Transverse colon (tissue), 4 donors: ENCODE data around the gene MFSD8. TPM values are rescaled to one million over a fixed set of nuclear protein-coding genes. Genes with fewer than 3 reads are reported as not detected.
"Not testable (repeated sequence)": the region's sequence is repeated elsewhere in the genome, so short reads cannot be mapped to it uniquely, and the experiment has no call there.

Experiments
- DNase-seq: peaks from one replicate; pipeline ENCODE4 v3.0.0-alpha.2; 2019
- H3K27ac ChIP-seq, 4 donors: fragments of 200-600 bp; sonication (generic); 2 replicates each; pipeline ENCODE4 v1.5.1; 2016 to 2018; ENCODE audit warnings: inconsistent platforms in 4 of 4
- H3K27me3 ChIP-seq: fragments of 200-600 bp; sonication (generic); 2 replicates; pipeline ENCODE4 v1.5.1; 2017; ENCODE audit warnings: inconsistent platforms
- H3K36me3 ChIP-seq, 4 donors: fragments of 200-600 bp; sonication (generic); 2 replicates each; pipeline ENCODE4 v1.5.1; 2017 to 2019; ENCODE audit warnings: inconsistent platforms in 4 of 4
- H3K4me1 ChIP-seq, 4 donors: fragments of 200-600 bp; sonication (generic); 2 replicates each; pipeline ENCODE4 v1.5.1; 2017 to 2020; ENCODE audit warnings: inconsistent platforms in 4 of 4
- H3K4me3 ChIP-seq, 4 donors: fragments of 200-600 bp; sonication (generic); 1 replicate in 1 of 4; 2 replicates in 3 of 4; pipeline versions ENCODE4 v1.5.1 to v1.6.1; 2017 to 2019; ENCODE audit warnings: inconsistent platforms in 4 of 4
- H3K9me3 ChIP-seq, 2 donors: fragments of 200-600 bp; sonication (generic); 2 replicates each; pipeline ENCODE4 v1.5.1; 2017 to 2019; ENCODE audit warnings: inconsistent platforms in 2 of 2
- EP300 ChIP-seq: sonication (generic); formaldehyde crosslinking; IDR thresholded peaks from one replicate; pipeline ENCODE4 v1.6.1; 2017; ENCODE audit warnings: antibody characterized with exemption, low read depth
- POLR2A ChIP-seq: fragments of 450-650 bp; IDR thresholded peaks from one replicate; pipeline ENCODE4 v1.6.1; 2016; ENCODE audit warnings: antibody characterized with exemption, mild to moderate bottlenecking, moderate library complexity
- POLR2AphosphoS5 ChIP-seq, 3 donors: sonication (generic); formaldehyde crosslinking; IDR thresholded peaks; one replicate each; pipeline ENCODE4 v1.6.1; 2016; ENCODE audit warnings: antibody characterized with exemption in 3 of 3
- WGBS, 2 donors: methylation state at CpG; one replicate each; pipeline ENCODE4 v1.1.5; 2018; ENCODE audit warnings: low coverage in 1 of 2; 5-methylcytosine and 5-hydroxymethylcytosine counted together
- in situ Hi-C, 4 donors: fragments of 200-750 bp; cut with MboI; loops; one replicate each; pipeline versions ENCODE4 v1.15.0 to v1.15.1; 2017; ENCODE audit warnings: low sequenced_read_pairs in 3 of 4, low pct_ligation_motif_present in 1 of 4, low pct_unique_long_range_greater_than_20kb in 1 of 4
- intact Hi-C: fragments of 100-400 bp; cut with DNase I; formaldehyde crosslinking; loops from one replicate; pipeline ENCODE4 v1.15.1; 2023; ENCODE audit warnings: low total_unique reads
- total RNA-seq, 4 donors: library from RNA; depleted of rRNA; stranded (reverse); fragments of >200 nt; gene quantifications; one replicate each; pipeline ENCODE4 v1.1.0, GENCODE V29; 2016
- TF ChIP-seq, protein P1 (sequence below), 5 experiments: fragments of 200-600 bp in 3 of 5; fragments of 450-650 bp in 2 of 5; sonication (generic) in 3 of 5; IDR thresholded peaks; 1 replicate in 2 of 5; 2 replicates in 3 of 5; pipeline ENCODE4 v1.5.1; 2016 to 2017; ENCODE audit warnings: antibody characterized with exemption in 5 of 5, inconsistent platforms in 3 of 5, mild to moderate bottlenecking in 2 of 5, moderate library complexity in 1 of 5

Gene MFSD8
- total RNA-seq, 4 donors from 2014 or later: 26.6 to 50.5 (median 34.4) TPM

DNA sequence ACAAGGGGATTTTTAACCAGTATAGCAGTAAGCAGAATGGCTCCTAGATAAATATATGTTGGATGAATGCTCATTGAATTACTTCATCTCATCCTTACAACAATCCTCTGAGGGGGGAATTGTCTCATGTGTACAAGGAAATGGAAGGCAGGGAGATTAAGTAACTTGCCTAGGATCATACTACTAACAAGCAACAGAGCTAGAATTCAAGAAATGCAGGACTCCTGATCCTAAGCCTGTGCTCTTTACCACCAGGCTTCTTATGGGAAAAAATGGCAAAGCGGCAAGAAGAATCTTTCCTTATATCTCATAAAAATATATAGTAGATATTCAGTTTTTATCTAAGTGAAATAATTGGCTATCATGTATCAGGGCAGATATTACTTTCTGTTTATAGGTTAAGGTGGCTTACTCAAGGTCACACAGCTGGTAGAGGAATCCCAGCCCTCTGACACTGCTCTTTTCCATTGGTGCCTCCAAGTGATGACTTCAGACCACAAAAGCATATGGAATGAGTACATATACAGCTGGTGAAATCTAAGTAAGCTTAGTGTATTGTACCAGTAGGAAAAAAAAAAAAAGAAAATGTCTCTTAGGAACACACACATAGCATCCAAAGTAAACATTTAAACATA, 2.3 kb upstream of the MFSD8 start:
- peaks cover 0 to 4% (median 0%) of the 10 kb centered on the region in 4 donors for H3K36me3 ChIP-seq
- DNase-seq: no peak
- H3K27me3 ChIP-seq: no peaks in the 10 kb centered on the region
- H3K4me1 ChIP-seq: peaks cover 4 to 31% (median 10%) of the 10 kb centered on the region in 4 donors
- 83 to 98% methylated on average over 1 of the region's 1 CpG for WGBS, 2 donors
- intact Hi-C loops (no loop called here), in situ Hi-C loops (no loop called here)
- H3K27ac ChIP-seq: no peak overlapping the region
- no peak overlapping the region for H3K4me3 ChIP-seq
- no peak for TF ChIP-seq POLR2A
- TF ChIP-seq, protein P1, sequence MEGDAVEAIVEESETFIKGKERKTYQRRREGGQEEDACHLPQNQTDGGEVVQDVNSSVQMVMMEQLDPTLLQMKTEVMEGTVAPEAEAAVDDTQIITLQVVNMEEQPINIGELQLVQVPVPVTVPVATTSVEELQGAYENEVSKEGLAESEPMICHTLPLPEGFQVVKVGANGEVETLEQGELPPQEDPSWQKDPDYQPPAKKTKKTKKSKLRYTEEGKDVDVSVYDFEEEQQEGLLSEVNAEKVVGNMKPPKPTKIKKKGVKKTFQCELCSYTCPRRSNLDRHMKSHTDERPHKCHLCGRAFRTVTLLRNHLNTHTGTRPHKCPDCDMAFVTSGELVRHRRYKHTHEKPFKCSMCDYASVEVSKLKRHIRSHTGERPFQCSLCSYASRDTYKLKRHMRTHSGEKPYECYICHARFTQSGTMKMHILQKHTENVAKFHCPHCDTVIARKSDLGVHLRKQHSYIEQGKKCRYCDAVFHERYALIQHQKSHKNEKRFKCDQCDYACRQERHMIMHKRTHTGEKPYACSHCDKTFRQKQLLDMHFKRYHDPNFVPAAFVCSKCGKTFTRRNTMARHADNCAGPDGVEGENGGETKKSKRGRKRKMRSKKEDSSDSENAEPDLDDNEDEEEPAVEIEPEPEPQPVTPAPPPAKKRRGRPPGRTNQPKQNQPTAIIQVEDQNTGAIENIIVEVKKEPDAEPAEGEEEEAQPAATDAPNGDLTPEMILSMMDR (IDR thresholded peaks at IDR 0.05): no peak
- no peak for TF ChIP-seq POLR2AphosphoS5 (IDR thresholded peaks at IDR 0.05)
- TF ChIP-seq EP300: no peak
- H3K9me3 ChIP-seq: no peaks in the 10 kb centered on the region

DNA sequence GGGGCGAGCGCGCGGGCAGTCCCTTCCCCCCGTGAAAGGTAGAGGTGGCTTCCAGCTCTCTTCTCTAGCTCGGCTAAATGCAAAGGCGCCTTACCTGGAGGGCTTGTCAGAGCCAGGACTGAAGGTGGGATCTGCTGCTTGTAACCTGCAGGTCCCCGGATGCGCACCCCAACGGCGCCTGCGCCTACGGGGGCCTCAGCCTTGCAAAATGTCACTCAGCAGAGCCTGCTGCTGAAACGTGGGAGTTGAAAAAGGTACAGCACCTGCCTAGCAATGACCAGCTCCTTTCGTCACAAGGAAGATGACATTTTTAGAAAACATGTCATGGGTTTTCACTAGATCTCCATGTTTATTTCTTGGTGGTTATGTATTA, 816 bp upstream of the MFSD8 start:
- intact Hi-C loops (no loop called here), in situ Hi-C loops (no loop called here)
- no peaks in the 10 kb centered on the region for H3K27me3 ChIP-seq
- no peaks in the 10 kb centered on the region for H3K36me3 ChIP-seq
- WGBS, 2 donors: 1% methylated on average over 14 of the region's 15 CpGs; no CpG with 5 or more reads in 1 of the 2 donors
- TF ChIP-seq POLR2AphosphoS5 (IDR thresholded peaks at IDR 0.05): no peak
- TF ChIP-seq, protein P1 (IDR thresholded peaks at IDR 0.05): no peak
- TF ChIP-seq POLR2A: no peak
- no peaks in the 10 kb centered on the region for H3K9me3 ChIP-seq
- H3K4me3 ChIP-seq: peak overlapping the region; percentile 84 to 93 (median 88)
- peak overlapping the region; percentile 97 to 99 (median 98) for H3K27ac ChIP-seq
- peaks cover 4 to 31% (median 10%) of the 10 kb centered on the region in 4 donors for H3K4me1 ChIP-seq
- peak; percentile 70 for DNase-seq

DNA sequence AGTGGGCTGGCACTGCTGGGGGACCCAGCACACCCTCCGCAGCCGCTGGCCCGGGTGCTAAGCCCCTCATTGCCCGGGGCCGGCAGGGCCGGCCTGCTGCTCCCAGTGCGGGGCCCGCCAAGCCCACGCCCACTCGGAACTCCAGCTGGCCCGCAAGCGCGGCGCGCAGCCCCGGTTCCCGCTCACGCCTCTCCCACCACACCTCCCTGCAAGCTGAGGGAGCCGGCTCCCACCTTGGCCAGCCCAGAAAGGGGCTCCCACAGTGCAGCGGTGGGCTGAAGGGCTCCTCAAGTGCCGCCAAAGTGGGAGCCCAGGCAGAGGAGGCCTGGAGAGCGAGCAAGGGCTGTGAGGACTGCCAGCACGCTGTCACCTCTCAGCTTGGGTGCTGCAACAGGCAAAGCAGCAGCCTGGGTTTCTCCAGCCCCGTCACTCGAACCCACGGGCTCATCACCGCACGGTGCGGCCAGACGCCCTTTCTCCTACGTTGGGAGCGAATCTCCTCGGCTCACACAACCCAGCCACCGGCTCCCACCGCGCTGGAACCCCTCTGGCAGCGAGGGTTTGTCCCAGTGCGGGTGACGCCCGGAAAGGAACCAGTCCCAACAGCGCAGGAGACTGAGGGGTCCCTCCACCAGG, 429 bp downstream of the MFSD8 start:
- in situ Hi-C loops, H3K27me3 ChIP-seq, intact Hi-C loops, H3K9me3 ChIP-seq, H3K36me3 ChIP-seq, DNase-seq: not testable (repeated sequence)
- 2% methylated on average over 35 of the region's 41 CpGs; no CpG with 5 or more reads in 1 of the 2 donors for WGBS, 2 donors
- peak overlapping the region; percentile 97 to 99 (median 98) for H3K27ac ChIP-seq
- H3K4me3 ChIP-seq: peak overlapping the region; percentile 84 to 98 (median 92)
- peaks cover 4 to 31% (median 10%) of the 10 kb centered on the region in 4 donors for H3K4me1 ChIP-seq

DNA sequence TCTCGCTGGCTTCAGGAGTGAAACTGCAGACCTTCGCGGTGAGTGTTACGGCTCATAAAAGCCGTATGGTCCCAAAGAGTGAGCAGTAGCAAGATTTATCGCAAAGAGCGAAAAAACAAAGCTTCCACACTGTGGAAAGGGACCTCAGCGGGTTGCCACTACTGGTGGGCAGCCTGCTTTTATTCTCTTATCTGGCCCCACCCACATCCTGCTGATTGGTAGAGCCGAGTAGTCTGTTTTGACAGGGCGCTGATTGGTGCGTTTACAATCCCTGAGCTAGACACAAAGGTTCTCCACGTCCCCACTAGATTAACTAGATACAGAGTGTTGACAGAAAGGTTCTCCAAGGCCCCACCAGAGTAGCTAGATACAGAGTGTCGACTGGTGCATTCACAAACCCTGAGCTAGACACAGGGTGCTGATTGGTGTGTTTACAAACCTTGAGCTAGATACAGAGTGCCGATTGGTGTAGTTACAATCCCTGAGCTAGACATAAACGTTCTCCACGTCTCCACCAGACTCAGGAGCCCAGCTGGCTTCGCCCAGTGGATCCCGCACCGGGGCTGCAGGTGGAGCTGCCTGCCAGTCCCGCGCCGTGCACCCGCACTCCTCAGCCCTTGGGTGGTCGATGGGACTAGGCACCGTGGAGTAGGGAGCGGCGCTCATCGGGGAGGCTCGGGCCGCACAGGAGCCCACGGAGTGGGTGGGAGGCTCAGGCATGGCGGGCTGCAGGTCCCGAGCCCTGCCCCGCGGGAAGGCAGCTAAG, 1.2 kb downstream of the MFSD8 start:
- DNase-seq: peak; percentile 11
- Histone ChIP-seq H3K27ac (peak overlapping the region; percentile 97 to 99 (median 98)), H3K4me3 (peak overlapping the region; percentile 84 to 98 (median 92)), H3K4me1 (peaks cover 4 to 31% (median 10%) of the 10 kb centered on the region in 4 donors)
- in situ Hi-C loops, H3K27me3 ChIP-seq, H3K36me3 ChIP-seq, intact Hi-C loops, H3K9me3 ChIP-seq: not testable (repeated sequence)
- WGBS, 2 donors: 50 to 100% methylated on average over 1 to 31 of the region's 35 CpGs

- 90% methylated on average over 1 of the region's 1 CpG for WGBS, 2 donors
- Histone ChIP-seq H3K27ac (no peak overlapping the region), H3K4me3 (no peak overlapping the region), H3K36me3 (no peaks in the 10 kb centered on the region), H3K9me3 (no peaks in the 10 kb centered on the region), H3K27me3 (no peaks in the 10 kb centered on the region), H3K4me1 (peaks cover 0 to 9% (median 1%) of the 10 kb centered on the region in 4 donors)
- intact Hi-C loops: no loop called here
- no peak for DNase-seq
- in situ Hi-C loops: loop anchor here in 1 of 4 donors (10.0 kb wide), 1 partner anchor 75 kb away; the partner anchor contains the start of gene PLK4
- TF ChIP-seq, protein P1 (IDR thresholded peaks at IDR 0.05): no peak
- TF ChIP-seq POLR2AphosphoS5 (IDR thresholded peaks at IDR 0.05): no peak
These were observed 5.2 kb downstream of the MFSD8 start for GRCh38 chr4:127959794-127960193.
